EL (cell line): ENCODE data around the gene PLXNB3.
"Not testable (repeated sequence)": the region's sequence is repeated elsewhere in the genome, so short reads cannot be mapped to it uniquely, and the experiment has no call there.

ENCODE experiments used
- DNase-seq: peaks from one replicate; pipeline ENCODE4 v3.0.0-alpha.2; 2016

PLXNB3 gene

GRCh38 chrX:153763989-153764755 lies at the start of gene PLXNB3:
Gene PLXNB3, plus strand, starts transcription at chrX:153764249. Its CDS starts 1,287 bp downstream, at chrX:153765536.
- peak; percentile 74 for DNase-seq

GRCh38 chrX:153714256-153714655 lies 49.8 kb upstream of the PLXNB3 start:
- no peak for DNase-seq

DNA sequence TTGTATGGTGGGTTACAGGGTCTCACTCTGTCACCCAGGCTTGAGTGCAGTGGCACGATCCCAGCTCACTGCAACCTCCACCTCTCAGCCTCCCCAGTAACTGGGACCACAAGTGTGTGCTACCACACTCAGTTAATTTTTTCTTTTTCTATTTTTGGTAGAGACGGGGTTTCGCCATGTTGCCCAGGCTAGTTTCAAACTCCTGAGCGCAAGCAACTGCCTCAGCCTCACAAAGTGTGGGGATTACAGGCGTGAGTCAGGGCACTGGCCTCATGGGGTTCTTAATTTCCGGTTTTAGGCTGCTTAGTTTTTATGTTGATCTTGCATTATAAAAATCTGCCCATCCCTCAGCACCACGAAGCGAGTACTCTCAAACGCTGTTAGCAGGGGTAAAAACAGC lies 46.6 kb upstream of the PLXNB3 start:
- DNase-seq: no peak

GRCh38 chrX:153719238-153719637 lies 44.8 kb upstream of the PLXNB3 start:
- DNase-seq: no peak

DNA sequence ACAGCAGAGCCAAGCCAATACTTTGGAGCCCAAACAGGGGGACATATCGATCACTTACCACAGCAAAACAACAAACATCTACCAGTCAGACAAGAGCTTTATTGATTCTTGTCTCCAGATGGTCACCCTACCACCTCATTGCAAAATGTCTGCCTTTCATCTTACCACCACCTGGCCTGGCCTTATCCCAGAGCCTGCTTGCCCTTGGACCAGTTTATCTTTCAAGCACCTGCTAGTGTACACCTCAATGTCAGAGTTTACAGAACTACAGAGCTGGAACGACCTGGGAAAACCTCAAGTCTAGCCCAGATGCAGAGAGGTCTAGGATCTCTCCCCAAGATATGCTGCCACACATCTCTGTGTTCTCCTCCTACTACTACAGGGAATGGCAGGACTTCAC lies 44.3 kb upstream of the PLXNB3 start:
- DNase-seq: no peak

DNA sequence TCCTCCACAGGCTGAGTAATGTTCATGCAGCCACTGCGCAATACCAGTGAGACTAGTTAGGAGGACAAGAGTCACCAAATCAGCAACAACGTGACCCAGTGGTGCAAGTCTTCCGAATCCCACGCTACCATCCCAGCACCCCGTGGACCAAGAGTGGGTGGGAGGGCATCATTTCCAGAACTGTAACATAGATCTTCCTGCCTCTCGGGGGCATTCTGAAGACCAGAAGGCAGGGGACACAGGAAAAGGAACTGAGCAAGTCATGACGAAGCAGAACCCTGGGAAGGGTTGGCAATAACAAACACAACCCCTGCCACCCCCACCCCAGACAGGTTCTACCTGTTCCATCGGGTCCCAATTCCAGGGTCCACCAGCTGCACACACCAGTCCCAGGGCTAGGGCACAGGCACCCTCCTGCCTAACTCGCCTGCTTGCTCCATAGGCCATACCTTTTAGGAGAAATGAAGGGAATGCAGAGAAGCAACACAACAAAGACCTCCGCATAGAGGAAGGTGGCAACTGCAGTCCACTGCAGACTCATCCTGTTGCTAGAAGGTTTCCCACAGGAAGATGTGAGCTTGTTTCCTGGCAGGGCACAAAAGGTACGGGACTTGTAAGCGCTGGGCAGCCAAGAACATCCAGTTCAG lies 41.2 kb upstream of the PLXNB3 start:
- DNase-seq: no peak

DNA sequence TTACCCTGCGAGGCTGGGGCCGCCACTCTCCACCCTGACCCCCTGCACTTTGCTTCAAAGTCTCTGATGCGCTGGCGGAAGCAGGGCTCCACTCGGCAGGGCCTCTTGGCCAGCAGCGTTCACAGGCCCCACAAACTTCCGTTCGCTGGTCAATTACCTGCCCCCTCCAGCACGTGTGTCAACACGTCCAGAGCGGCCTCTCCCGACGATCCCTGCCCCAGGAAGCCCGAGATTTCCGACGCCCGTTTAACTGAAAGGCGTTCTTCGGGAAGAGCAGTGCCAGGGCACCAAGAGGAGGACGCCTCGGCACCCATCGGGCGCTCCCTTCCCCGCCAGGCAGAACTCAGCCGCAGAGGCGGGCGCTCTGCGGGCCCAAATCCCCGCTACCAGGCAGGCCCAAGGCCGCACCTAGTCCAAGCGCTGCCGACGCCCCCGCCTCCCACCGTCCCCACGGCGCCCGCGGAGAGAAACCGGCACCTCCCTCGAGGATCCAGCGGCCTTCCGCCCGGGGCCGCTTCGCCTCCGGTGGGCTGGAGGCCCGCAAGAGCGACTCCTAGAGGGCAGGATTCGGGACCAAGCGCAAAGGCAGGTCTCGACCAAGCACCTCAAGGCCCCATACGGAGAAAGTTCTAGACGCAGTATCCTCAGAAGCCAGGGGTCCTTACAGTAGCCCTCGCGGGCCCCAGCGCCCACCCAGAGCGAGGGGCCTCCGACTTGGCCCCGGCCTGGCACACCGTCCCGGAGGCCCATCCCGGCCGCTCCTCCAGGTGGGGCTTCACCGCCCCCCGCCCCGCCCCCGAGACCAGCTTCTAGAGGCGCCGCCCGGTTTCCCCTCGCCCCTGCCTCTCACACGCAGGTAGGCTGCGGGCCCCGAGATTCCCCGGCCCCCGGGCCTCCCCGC lies 40.4 kb upstream of the PLXNB3 start:
- DNase-seq: peak; percentile 52

DNA sequence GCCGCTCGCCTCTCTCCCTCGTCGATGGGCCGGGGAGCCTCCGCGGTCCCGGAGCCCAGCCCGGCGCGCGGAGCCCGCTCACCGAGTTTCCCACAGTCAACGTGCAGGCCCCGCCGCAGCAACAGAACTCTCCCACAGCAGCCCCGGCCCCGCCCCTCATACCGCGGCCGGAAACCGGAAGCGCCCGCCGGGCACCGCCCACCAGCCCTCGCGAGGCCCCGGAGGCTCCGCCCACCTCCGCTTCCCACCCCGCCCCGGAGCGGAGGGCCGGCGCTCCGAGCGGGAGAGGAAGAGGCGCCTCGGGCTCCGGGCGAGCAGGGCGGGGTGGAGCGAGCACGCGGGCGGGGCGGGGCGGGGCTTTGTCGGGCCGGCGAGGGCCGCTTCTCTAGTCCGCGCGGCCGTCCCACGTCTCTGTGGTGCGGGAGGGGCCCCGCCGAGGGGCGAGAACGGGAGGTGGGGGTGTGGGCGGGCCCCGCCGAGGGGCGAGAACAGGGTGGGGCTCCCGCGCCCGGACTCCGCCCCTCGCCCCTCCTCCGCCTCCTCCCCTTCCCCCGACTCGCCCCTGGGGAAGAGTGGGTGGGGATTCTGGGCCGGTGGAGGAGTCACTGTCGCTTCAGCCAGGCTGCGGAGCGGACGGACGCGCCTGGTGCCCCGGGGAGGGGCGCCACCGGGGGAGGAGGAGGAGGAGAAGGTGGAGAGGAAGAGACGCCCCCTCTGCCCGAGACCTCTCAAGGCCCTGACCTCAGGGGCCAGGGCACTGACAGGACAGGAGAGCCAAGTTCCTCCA lies 39.6 kb upstream of the PLXNB3 start, which contains the start of the genes ABCD1 and BCAP31:
ABCD1 (plus strand) TSS at position 605 of the 787 bp plus-strand sequence. CDS start 411 bp downstream, outside the sequence.
BCAP31 (minus strand) TSS at position 136 of the 787 bp plus-strand sequence. CDS start 1,143 bp downstream, outside the sequence.
- DNase-seq: peak; percentile 88

DNA sequence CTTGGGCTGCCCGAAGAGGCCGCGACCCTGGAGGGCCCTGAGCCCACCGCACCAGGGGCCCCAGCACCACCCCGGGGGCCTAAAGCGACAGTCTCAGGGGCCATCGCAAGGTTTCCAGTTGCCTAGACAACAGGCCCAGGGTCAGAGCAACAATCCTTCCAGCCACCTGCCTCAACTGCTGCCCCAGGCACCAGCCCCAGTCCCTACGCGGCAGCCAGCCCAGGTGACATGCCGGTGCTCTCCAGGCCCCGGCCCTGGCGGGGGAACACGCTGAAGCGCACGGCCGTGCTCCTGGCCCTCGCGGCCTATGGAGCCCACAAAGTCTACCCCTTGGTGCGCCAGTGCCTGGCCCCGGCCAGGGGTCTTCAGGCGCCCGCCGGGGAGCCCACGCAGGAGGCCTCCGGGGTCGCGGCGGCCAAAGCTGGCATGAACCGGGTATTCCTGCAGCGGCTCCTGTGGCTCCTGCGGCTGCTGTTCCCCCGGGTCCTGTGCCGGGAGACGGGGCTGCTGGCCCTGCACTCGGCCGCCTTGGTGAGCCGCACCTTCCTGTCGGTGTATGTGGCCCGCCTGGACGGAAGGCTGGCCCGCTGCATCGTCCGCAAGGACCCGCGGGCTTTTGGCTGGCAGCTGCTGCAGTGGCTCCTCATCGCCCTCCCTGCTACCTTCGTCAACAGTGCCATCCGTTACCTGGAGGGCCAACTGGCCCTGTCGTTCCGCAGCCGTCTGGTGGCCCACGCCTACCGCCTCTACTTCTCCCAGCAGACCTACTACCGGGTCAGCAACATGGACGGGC lies 38.8 kb upstream of the PLXNB3 start:
- DNase-seq: no peak

GRCh38 chrX:153725832-153726285 lies 38.2 kb upstream of the PLXNB3 start:
- no peak for DNase-seq

DNA sequence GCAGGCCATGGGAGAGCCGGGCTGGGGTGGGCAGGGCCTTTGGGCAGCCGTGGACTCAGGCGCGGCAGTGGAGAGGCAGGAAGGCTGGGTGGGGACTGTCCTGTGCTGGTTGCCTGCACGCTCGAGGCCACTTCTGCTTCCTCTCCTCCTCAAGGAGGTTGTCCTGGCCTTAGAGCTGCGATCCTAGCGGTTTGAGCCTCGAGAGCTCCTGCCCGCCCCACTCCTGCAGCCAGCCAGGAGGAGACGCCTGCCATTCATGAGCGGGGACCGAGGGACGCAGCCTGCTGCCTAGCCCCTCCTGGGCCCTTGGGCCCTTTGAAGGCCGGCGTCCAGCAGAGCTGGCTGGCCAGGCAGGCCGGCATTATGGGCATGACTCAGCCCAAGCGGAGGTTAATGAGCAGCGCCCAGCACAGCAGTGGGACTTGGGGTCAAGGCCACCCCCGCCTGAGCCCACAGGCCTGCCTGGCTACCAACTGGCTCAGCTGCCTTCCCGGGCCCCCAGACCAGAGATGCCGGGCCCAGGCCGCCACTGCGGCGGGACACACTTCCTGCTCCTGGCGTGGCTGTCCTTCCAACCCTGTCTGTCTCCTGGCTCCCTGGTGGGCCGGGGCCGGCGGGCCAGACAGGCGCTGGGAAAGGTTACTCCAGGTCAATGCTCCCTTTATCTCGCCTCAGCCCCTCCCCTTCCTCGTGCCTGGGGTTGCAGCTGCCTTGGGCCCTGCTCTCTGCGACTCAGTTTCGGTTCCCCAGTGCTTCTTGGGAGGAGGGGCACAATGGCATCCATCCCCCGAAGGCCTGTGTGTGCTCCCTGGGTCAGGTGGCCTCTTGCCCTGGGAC lies 37.5 kb upstream of the PLXNB3 start:
- peak; percentile 69 for DNase-seq

GRCh38 chrX:153727123-153727931 lies 36.7 kb upstream of the PLXNB3 start:
- DNase-seq: peak; percentile 25

GRCh38 chrX:153728095-153728494 lies 36.0 kb upstream of the PLXNB3 start:
- DNase-seq: no peak

GRCh38 chrX:153728951-153729631 lies 35.0 kb upstream of the PLXNB3 start:
- DNase-seq: no peak

DNA sequence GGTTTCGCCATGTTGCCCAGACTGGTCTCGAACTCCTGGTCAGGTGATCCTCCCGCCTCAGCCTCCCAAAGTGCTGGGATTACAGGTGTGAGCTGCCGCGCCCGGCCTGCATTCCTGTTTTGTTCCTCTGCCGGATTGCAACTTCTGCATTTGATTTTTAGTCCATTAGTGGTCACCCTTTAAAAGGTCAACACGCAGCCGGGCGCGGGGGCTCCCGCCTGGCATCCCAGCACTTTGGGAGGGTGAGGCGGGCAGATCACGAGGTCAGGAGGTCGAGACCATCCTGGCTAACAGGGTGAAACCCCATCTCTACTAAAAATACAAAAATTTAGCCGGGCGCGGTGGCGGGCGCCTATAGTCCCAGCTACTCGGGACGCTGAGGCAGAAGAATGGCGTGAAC lies 33.9 kb upstream of the PLXNB3 start:
- not testable (repeated sequence) for DNase-seq

- DNase-seq: no peak
These were observed 32.8 kb upstream of the PLXNB3 start for GRCh38 chrX:153731117-153731844.

DNA sequence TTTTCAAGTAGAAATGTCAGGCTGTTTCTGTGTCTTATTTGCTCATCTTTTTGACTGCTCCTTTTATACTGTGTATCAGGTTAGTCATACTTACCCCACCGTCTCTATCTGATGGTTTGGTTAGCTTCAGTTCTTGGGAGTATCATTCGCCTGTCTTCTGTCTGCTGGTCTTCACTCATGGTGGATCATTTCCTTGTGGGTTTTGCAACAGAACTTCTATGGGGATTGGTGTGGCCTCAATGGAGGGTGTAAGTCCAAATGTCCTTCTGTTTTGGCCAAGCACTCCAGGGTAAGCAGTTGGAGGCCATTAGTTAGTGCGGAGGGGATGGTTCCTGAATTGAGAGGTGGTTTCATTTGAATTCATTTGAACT lies 32.2 kb upstream of the PLXNB3 start:
- DNase-seq: no peak

DNA sequence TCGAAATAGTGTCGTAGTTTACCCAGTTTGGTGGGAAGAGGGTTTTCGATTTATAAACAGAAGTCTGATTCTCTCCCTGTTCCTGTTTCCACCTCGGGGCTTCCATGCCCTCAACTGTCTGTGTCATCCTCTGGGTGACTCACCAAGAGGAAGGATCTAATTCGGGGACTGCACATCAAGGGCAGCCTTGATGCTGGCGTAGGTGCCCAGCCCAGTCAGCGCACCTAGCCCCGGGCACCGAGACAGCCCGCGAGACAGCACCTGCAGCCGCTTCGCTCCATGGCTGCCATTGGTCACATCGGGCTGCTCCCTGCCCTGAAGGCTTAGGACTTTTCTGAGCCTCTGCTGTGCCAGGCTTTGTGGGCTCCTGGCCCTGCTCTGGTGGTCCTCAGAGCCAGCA lies 31.6 kb upstream of the PLXNB3 start:
- peak; percentile 39 for DNase-seq
